Left kidney (tissue), 2 donors: ENCODE measurements around the gene RANBP9. TPM values are rescaled to one million over a fixed set of nuclear protein-coding genes. Genes with fewer than 3 reads are reported as not detected.

Source experiments
- DNase-seq: peaks from one replicate; pipeline ENCODE4 v3.0.0-alpha.2; 2013
- polyA plus RNA-seq: library from polyadenylated mRNA; unstranded; fragments of 120-200 nt; gene quantifications from one replicate; pipeline ENCODE4 v1.2.1, GENCODE V29; 2013; ENCODE audit not compliant: insufficient read length

RANBP9 gene
- polyA plus RNA-seq, 1 donor, result 55.5 TPM

- no peak for DNase-seq
These were observed 914 bp upstream of the RANBP9 start for GRCh38 chr6:13712599-13712898.

- no peak for DNase-seq
These were observed 307 bp downstream of the RANBP9 start for GRCh38 chr6:13711324-13711732.

GRCh38 chr6:13710552-13711323 lies 897 bp downstream of the RANBP9 start:
- DNase-seq, result peak; percentile 53

GRCh38 chr6:13709689-13710551 lies 1.7 kb downstream of the RANBP9 start:
- DNase-seq, result peak; percentile 33

- DNase-seq, result no peak
These were observed 2.9 kb downstream of the RANBP9 start for GRCh38 chr6:13708736-13709135.

- no peak for DNase-seq
These were observed 8.1 kb downstream of the RANBP9 start for GRCh38 chr6:13703496-13703895.

- no peak for DNase-seq
These were observed 8.8 kb downstream of the RANBP9 start for GRCh38 chr6:13702809-13703302.

GRCh38 chr6:13700232-13700631 lies 11.4 kb downstream of the RANBP9 start:
- DNase-seq, result no peak

- DNase-seq, result no peak
These were observed 12.9 kb downstream of the RANBP9 start for GRCh38 chr6:13698715-13699114.

GRCh38 chr6:13697857-13698256 lies 13.8 kb downstream of the RANBP9 start:
- DNase-seq, result no peak

GRCh38 chr6:13696226-13696625 lies 15.4 kb downstream of the RANBP9 start:
- DNase-seq, result no peak

- no peak for DNase-seq
These were observed 16.4 kb downstream of the RANBP9 start for GRCh38 chr6:13695252-13695651.

- no peak for DNase-seq
These were observed 17.1 kb downstream of the RANBP9 start for GRCh38 chr6:13694562-13694961.

- DNase-seq, result no peak
These were observed 22.0 kb downstream of the RANBP9 start for GRCh38 chr6:13689511-13690256.

GRCh38 chr6:13688692-13689196 lies 22.9 kb downstream of the RANBP9 start:
- DNase-seq, result no peak

- no peak for DNase-seq
These were observed 23.7 kb downstream of the RANBP9 start for GRCh38 chr6:13687917-13688351.

- no peak for DNase-seq
These were observed 26.8 kb downstream of the RANBP9 start for GRCh38 chr6:13684855-13685254.

GRCh38 chr6:13683038-13683437 lies 28.6 kb downstream of the RANBP9 start:
- DNase-seq, result no peak

GRCh38 chr6:13682346-13682745 lies 29.3 kb downstream of the RANBP9 start:
- DNase-seq, result no peak

- DNase-seq, result no peak
These were observed 30.2 kb downstream of the RANBP9 start for GRCh38 chr6:13681305-13682061.

- no peak for DNase-seq
These were observed 31.1 kb downstream of the RANBP9 start for GRCh38 chr6:13680448-13680968.
